OCI-LY3 (cell line): ENCODE results near the gene LMO1.

Source experiments
- H2AFZ ChIP-seq: fragments of 200-600, 300-600 bp; shearing (Covaris generic); 2 replicates; pipeline ENCODE4 v1.6.0; 2014; ENCODE audit warnings: antibody characterized with exemption, low read depth, low read length
- H3K27ac ChIP-seq: fragments of 200-600, 300-600 bp; sonication (generic); 2 replicates; pipeline ENCODE4 v1.5.1; 2014; ENCODE audit warnings: mild to moderate bottlenecking, low read length, moderate library complexity, mixed read lengths
- H3K27me3 ChIP-seq: fragments of 200-600, 300-600 bp; sonication (generic); 2 replicates; pipeline ENCODE4 v1.6.1; 2014; ENCODE audit warnings: low read depth, low read length, mixed read lengths
- H3K36me3 ChIP-seq: fragments of 200-600, 300-600 bp; sonication (generic); replicated peaks from 2 replicates; pipeline ENCODE3; 2014; ENCODE audit warnings: low read depth, low read length, mixed read lengths
- H3K4me1 ChIP-seq: fragments of 300-600, 200-600 bp; sonication (generic); 2 replicates; pipeline ENCODE4 v1.6.1; 2014; ENCODE audit warnings: low read length, mixed read lengths
- H3K4me2 ChIP-seq: fragments of 200-600, 300-600 bp; sonication (generic); 2 replicates; pipeline ENCODE4 v1.6.1; 2014; ENCODE audit warnings: low read length, mixed read lengths
- H3K4me3 ChIP-seq: fragments of 300-600, 200-600 bp; sonication (generic); 2 replicates; pipeline ENCODE4 v1.5.1; 2014; ENCODE audit warnings: antibody characterized with exemption, mild to moderate bottlenecking, low read length, moderate library complexity
- H3K79me2 ChIP-seq: fragments of 300-600, 200-600 bp; shearing (Covaris generic); 2 replicates; pipeline ENCODE4 v1.6.1; 2014; ENCODE audit warnings: mild to moderate bottlenecking, low read length, mixed read lengths
- H3K9ac ChIP-seq: fragments of 300-600, 200-600 bp; shearing (Covaris generic); 2 replicates; pipeline ENCODE4 v1.6.0; 2014; ENCODE audit warnings: mild to moderate bottlenecking, low read length, moderate library complexity
- H3K9me3 ChIP-seq: fragments of 200-600, 300-600 bp; shearing (Covaris generic); 2 replicates; pipeline ENCODE4 v1.6.1; 2014; ENCODE audit warnings: low read length, mixed read lengths; ENCODE audit not compliant: insufficient read depth
- H4K20me1 ChIP-seq: fragments of 200-600, 300-600 bp; sonication (generic); 2 replicates; pipeline ENCODE4 v1.6.1; 2016; ENCODE audit warnings: low read length, mixed read lengths; ENCODE audit not compliant: insufficient read depth
- CTCF ChIP-seq: fragments of 200-600, 300-600 bp; sonication (generic); IDR thresholded peaks from 2 replicates; pipeline ENCODE4 v1.5.1; 2014; ENCODE audit warnings: antibody characterized with exemption, low read length, low read depth
- EZH2phosphoT487 ChIP-seq: fragments of 200-600 bp; shearing (Covaris generic); IDR thresholded peaks from 2 replicates; pipeline ENCODE4 v1.6.1; 2018; ENCODE audit warnings: antibody characterized with exemption, mixed run types, low read depth

The LMO1 gene

GRCh38 chr11:8242499-8243280, 21.0 kb downstream of the LMO1 start:
- H3K9ac ChIP-seq, result no peak overlapping the region
- H4K20me1 ChIP-seq, result no peaks in the 10 kb centered on the region
- no peaks in the 10 kb centered on the region; the same call in none of the 2 replicates for H3K27me3 ChIP-seq
- H3K4me1 ChIP-seq, result no peaks in the 10 kb centered on the region
- H3K4me3 ChIP-seq, result no peak overlapping the region
- no peak for TF ChIP-seq CTCF
- TF ChIP-seq EZH2phosphoT487, result no peak
- no peaks in the 10 kb centered on the region for H3K9me3 ChIP-seq
- H3K79me2 ChIP-seq, result no peaks in the 10 kb centered on the region
- H3K36me3 ChIP-seq, result no peaks in the 10 kb centered on the region
- no peak overlapping the region for H3K4me2 ChIP-seq
- H3K27ac ChIP-seq, result no peak overlapping the region
- no peak overlapping the region for H2AFZ ChIP-seq

GRCh38 chr11:8242118-8242475, 21.6 kb downstream of the LMO1 start:
- TF ChIP-seq EZH2phosphoT487 (no peak), CTCF (no peak)
- no peaks in the 10 kb centered on the region for H3K36me3 ChIP-seq
- no peak overlapping the region for H3K4me3 ChIP-seq
- no peaks in the 10 kb centered on the region for H3K9me3 ChIP-seq
- no peak overlapping the region for H3K4me2 ChIP-seq
- H3K4me1 ChIP-seq, result no peaks in the 10 kb centered on the region
- no peaks in the 10 kb centered on the region for H4K20me1 ChIP-seq
- no peak overlapping the region for H3K9ac ChIP-seq
- H3K27ac ChIP-seq, result no peak overlapping the region
- H2AFZ ChIP-seq, result no peak overlapping the region
- H3K79me2 ChIP-seq, result no peaks in the 10 kb centered on the region
- no peaks in the 10 kb centered on the region; the same call in none of the 2 replicates for H3K27me3 ChIP-seq

GRCh38 chr11:8241373-8242117, 22.1 kb downstream of the LMO1 start:
- Histone ChIP-seq H3K36me3 (no peaks in the 10 kb centered on the region), H3K4me2 (no peak overlapping the region), H3K79me2 (no peaks in the 10 kb centered on the region), H3K9me3 (no peaks in the 10 kb centered on the region), H2AFZ (no peak overlapping the region), H3K27ac (no peak overlapping the region), H3K4me1 (no peaks in the 10 kb centered on the region), H3K4me3 (no peak overlapping the region), H4K20me1 (no peaks in the 10 kb centered on the region), H3K9ac (no peak overlapping the region), H3K27me3 (no peaks in the 10 kb centered on the region; the same call in none of the 2 replicates)
- TF ChIP-seq EZH2phosphoT487 (no peak), CTCF (no peak)

GRCh38 chr11:8239536-8240228, 24.0 kb downstream of the LMO1 start:
- Histone ChIP-seq H3K36me3 (no peaks in the 10 kb centered on the region), H3K27me3 (no peaks in the 10 kb centered on the region), H3K4me1 (peaks cover 13% of the 10 kb centered on the region), H3K27ac (no peak overlapping the region), H4K20me1 (no peaks in the 10 kb centered on the region), H3K4me2 (no peak overlapping the region), H3K79me2 (no peaks in the 10 kb centered on the region), H2AFZ (no peak overlapping the region), H3K9me3 (no peaks in the 10 kb centered on the region), H3K9ac (no peak overlapping the region), H3K4me3 (no peak overlapping the region)
- TF ChIP-seq EZH2phosphoT487 (no peak), CTCF (no peak)
